Stomach (tissue), 4 donors: Measurements from ENCODE around the gene RAB30.

Experiments
- EP300 ChIP-seq: sonication (generic); formaldehyde crosslinking; IDR thresholded peaks from one replicate; pipeline ENCODE4 v1.6.1; 2017; ENCODE audit warnings: antibody characterized with exemption
- POLR2AphosphoS5 ChIP-seq, 3 donors: sonication (generic); formaldehyde crosslinking; IDR thresholded peaks; one replicate each; pipeline ENCODE4 v1.6.1; 2016; ENCODE audit warnings: antibody characterized with exemption in 3 of 3
- TF ChIP-seq, protein P1 (sequence below), 7 experiments: fragments of 450-650 bp in 4 of 7; fragments of 200-600 bp in 3 of 7; sonication (generic) in 3 of 7; IDR thresholded peaks; one replicate each; pipeline ENCODE4 v1.5.1; 2016 to 2019; ENCODE audit warnings: antibody characterized with exemption in 7 of 7, control low read depth in 2 of 7, mild to moderate bottlenecking in 1 of 7

GRCh38 chr11:82944198-82944597 is 127.5 kb downstream of the RAB30 start:
- TF ChIP-seq, protein P1, sequence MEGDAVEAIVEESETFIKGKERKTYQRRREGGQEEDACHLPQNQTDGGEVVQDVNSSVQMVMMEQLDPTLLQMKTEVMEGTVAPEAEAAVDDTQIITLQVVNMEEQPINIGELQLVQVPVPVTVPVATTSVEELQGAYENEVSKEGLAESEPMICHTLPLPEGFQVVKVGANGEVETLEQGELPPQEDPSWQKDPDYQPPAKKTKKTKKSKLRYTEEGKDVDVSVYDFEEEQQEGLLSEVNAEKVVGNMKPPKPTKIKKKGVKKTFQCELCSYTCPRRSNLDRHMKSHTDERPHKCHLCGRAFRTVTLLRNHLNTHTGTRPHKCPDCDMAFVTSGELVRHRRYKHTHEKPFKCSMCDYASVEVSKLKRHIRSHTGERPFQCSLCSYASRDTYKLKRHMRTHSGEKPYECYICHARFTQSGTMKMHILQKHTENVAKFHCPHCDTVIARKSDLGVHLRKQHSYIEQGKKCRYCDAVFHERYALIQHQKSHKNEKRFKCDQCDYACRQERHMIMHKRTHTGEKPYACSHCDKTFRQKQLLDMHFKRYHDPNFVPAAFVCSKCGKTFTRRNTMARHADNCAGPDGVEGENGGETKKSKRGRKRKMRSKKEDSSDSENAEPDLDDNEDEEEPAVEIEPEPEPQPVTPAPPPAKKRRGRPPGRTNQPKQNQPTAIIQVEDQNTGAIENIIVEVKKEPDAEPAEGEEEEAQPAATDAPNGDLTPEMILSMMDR (IDR thresholded peaks at IDR 0.05) = no peak
- TF ChIP-seq EP300 (no peak), POLR2AphosphoS5 (IDR thresholded peaks at IDR 0.05) (no peak)
